HepG2 (cell line): ENCODE measurements around the gene C1orf74. TPM values are rescaled to one million over a fixed set of nuclear protein-coding genes. Genes with fewer than 3 reads are reported as not detected.

Source experiments
- CENPT ChIP-seq: sonication (generic); formaldehyde crosslinking; IDR thresholded peaks from 2 replicates; pipeline ENCODE4 v1.8.0; 2022; ENCODE audit warnings: low read depth, mild to moderate bottlenecking, moderate library complexity, missing genetic modification reagents
- CTCF ChIP-seq: sonication (generic); formaldehyde crosslinking; IDR thresholded peaks from 2 replicates; pipeline ENCODE4 v1.5.0; 2020; ENCODE audit warnings: mild to moderate bottlenecking, missing genetic modification reagents, moderate library complexity
- EEA1 ChIP-seq: sonication (generic); formaldehyde crosslinking; IDR thresholded peaks from 2 replicates; pipeline ENCODE4 v1.5.1; 2020; ENCODE audit warnings: mild to moderate bottlenecking, missing genetic modification reagents, borderline replicate concordance
- ELF3 ChIP-seq: IDR thresholded peaks from 2 replicates; pipeline ENCODE4 v1.6.1; 2016; ENCODE audit warnings: missing genetic modification reagents, missing compliant biosample characterization
- JUN ChIP-seq: sonication (generic); formaldehyde crosslinking; IDR thresholded peaks from 2 replicates; pipeline ENCODE4 v1.4.0; 2020; ENCODE audit warnings: mild to moderate bottlenecking, missing genetic modification reagents
- KLF16 ChIP-seq, 2 experiments: sonication (generic) in 1 of 2; formaldehyde crosslinking in 1 of 2; IDR thresholded peaks; 2 replicates each; pipeline versions ENCODE4 v1.6.1 to v1.8.0; 2016 to 2023; ENCODE audit warnings: missing genetic modification reagents in 2 of 2, missing compliant biosample characterization in 1 of 2
- MXD4 ChIP-seq: IDR thresholded peaks from 2 replicates; pipeline ENCODE4 v1.6.1; 2016; ENCODE audit warnings: mild to moderate bottlenecking, missing biosample characterization, missing genetic modification reagents
- NPAS2 ChIP-seq: sonication (generic); formaldehyde crosslinking; IDR thresholded peaks from 2 replicates; pipeline ENCODE4 v1.8.0; 2022; ENCODE audit warnings: mild to moderate bottlenecking, missing genetic modification reagents, borderline replicate concordance
- REL ChIP-seq: sonication (generic); formaldehyde crosslinking; conservative IDR thresholded peaks from 2 replicates; pipeline ENCODE4 v1.8.0; 2022; ENCODE audit warnings: mild to moderate bottlenecking, missing genetic modification reagents, moderate library complexity
- SKI ChIP-seq: fragments of 450-650 bp; IDR thresholded peaks from one replicate; pipeline ENCODE4 v1.6.1; 2018; ENCODE audit warnings: mild to moderate bottlenecking; ENCODE audit not compliant: partially characterized antibody
- SRY ChIP-seq: sonication (generic); formaldehyde crosslinking; IDR thresholded peaks from 2 replicates; pipeline ENCODE4 v1.8.0; 2022; ENCODE audit warnings: mild to moderate bottlenecking, missing genetic modification reagents
- ZNF232 ChIP-seq: sonication (generic); formaldehyde crosslinking; IDR thresholded peaks from 2 replicates; pipeline ENCODE4 v1.4.0; 2020; ENCODE audit warnings: missing genetic modification reagents, borderline replicate concordance
- ZNF260 ChIP-seq: sonication (generic); formaldehyde crosslinking; IDR thresholded peaks from 2 replicates; pipeline ENCODE4 v1.4.0; 2020; ENCODE audit warnings: missing genetic modification reagents, low read depth, mild to moderate bottlenecking, borderline replicate concordance
- polyA plus RNA-seq, 8 experiments: library from polyadenylated mRNA; depleted of rRNA in 3 of 8; stranded (reverse) in 7 of 8; unstranded in 1 of 8; fragments of >200 nt; fragmentation: Illumina TruSeq in 4 of 8; extraction: Trizol in 4 of 8; gene quantifications; 2 replicates each; pipeline versions ENCODE4 v1.2.1 to v1.2.3, GENCODE V29; 2011 to 2016; ENCODE audit warnings: low read depth in 4 of 8, missing spikeins in 1 of 8, mixed read lengths in 1 of 8; ENCODE audit not compliant: insufficient read depth in 1 of 8
- total RNA-seq, 5 experiments: library from RNA; depleted of rRNA; stranded (reverse); fragments of >200 nt; fragmentation: Illumina TruSeq; extraction: Trizol; gene quantifications; 2 replicates each; pipeline ENCODE4 v1.2.3, GENCODE V29; 2016; ENCODE audit warnings: low read depth in 1 of 5
- TF ChIP-seq, protein P1 (sequence below): IDR thresholded peaks from 2 replicates; pipeline ENCODE4 v1.6.1; 2016; ENCODE audit warnings: control low read depth
- TF ChIP-seq, protein P2 (sequence below): sonication (generic); formaldehyde crosslinking; IDR thresholded peaks from 2 replicates; pipeline ENCODE4 v1.5.1; 2020; ENCODE audit warnings: mild to moderate bottlenecking, missing genetic modification reagents, moderate library complexity
- TF ChIP-seq, protein P3 (sequence below), 2 experiments: fragments of 450-650 bp in 1 of 2; sonication (generic) in 1 of 2; formaldehyde crosslinking; IDR thresholded peaks; 2 replicates each; pipeline versions ENCODE4 v1.5.0 to v1.8.0; 2020 to 2022; ENCODE audit warnings: mild to moderate bottlenecking in 1 of 2, missing genetic modification reagents in 1 of 2
- TF ChIP-seq, protein P4 (sequence below): sonication (generic); formaldehyde crosslinking; IDR thresholded peaks from 2 replicates; pipeline ENCODE4 v1.4.0; 2020; ENCODE audit warnings: mild to moderate bottlenecking, missing genetic modification reagents

The C1orf74 gene
- total and polyA plus RNA-seq, 2 of the 13 experiments (the other 11 are each of a cell fraction or from before 2014, with no cell fraction given) = 0.33 to 0.71 TPM

GRCh38 chr1:209827384-209828262 lies 43.3 kb upstream of the C1orf74 start, which contains the start of gene UTP25 (continued):
- TF ChIP-seq KLF16 (CRISPR knock-in tag; IDR thresholded peaks at IDR 0.05) (peak in 1 of 2 experiments; percentile 90; a peak in 1 of 4 replicates), MXD4 (CRISPR knock-in tag) (peak; percentile 100), CTCF (peak; percentile 88), ELF3 (CRISPR knock-in tag) (peak; percentile 99), CENPT (CRISPR knock-in tag) (0 out of 2 replicates have a peak, but pooled peaks have one; percentile 53), JUN (CRISPR knock-in tag) (no peak), SKI (no peak), REL (0 out of 2 replicates have a peak, but pooled peaks have one; percentile 57), SRY (CRISPR knock-in tag) (no peak), EEA1 (CRISPR knock-in tag) (no peak), NPAS2 (CRISPR knock-in tag) (no peak), ZNF232 (CRISPR knock-in tag) (no peak), ZNF260 (CRISPR knock-in tag) (no peak)
- TF ChIP-seq, protein P1, sequence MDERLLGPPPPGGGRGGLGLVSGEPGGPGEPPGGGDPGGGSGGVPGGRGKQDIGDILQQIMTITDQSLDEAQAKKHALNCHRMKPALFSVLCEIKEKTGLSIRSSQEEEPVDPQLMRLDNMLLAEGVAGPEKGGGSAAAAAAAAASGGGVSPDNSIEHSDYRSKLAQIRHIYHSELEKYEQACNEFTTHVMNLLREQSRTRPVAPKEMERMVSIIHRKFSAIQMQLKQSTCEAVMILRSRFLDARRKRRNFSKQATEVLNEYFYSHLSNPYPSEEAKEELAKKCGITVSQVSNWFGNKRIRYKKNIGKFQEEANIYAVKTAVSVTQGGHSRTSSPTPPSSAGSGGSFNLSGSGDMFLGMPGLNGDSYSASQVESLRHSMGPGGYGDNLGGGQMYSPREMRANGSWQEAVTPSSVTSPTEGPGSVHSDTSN (CRISPR knock-in tag) = no peak
- TF ChIP-seq, protein P2, sequence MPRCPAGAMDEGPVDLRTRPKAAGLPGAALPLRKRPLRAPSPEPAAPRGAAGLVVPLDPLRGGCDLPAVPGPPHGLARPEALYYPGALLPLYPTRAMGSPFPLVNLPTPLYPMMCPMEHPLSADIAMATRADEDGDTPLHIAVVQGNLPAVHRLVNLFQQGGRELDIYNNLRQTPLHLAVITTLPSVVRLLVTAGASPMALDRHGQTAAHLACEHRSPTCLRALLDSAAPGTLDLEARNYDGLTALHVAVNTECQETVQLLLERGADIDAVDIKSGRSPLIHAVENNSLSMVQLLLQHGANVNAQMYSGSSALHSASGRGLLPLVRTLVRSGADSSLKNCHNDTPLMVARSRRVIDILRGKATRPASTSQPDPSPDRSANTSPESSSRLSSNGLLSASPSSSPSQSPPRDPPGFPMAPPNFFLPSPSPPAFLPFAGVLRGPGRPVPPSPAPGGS (CRISPR knock-in tag) = no peak
- TF ChIP-seq, protein P3, sequence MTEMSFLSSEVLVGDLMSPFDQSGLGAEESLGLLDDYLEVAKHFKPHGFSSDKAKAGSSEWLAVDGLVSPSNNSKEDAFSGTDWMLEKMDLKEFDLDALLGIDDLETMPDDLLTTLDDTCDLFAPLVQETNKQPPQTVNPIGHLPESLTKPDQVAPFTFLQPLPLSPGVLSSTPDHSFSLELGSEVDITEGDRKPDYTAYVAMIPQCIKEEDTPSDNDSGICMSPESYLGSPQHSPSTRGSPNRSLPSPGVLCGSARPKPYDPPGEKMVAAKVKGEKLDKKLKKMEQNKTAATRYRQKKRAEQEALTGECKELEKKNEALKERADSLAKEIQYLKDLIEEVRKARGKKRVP (CRISPR knock-in tag; IDR thresholded peaks at IDR 0.05) = peak in 1 of 2 experiments; percentile 29; a peak in 1 of 4 replicates
- TF ChIP-seq, protein P4, sequence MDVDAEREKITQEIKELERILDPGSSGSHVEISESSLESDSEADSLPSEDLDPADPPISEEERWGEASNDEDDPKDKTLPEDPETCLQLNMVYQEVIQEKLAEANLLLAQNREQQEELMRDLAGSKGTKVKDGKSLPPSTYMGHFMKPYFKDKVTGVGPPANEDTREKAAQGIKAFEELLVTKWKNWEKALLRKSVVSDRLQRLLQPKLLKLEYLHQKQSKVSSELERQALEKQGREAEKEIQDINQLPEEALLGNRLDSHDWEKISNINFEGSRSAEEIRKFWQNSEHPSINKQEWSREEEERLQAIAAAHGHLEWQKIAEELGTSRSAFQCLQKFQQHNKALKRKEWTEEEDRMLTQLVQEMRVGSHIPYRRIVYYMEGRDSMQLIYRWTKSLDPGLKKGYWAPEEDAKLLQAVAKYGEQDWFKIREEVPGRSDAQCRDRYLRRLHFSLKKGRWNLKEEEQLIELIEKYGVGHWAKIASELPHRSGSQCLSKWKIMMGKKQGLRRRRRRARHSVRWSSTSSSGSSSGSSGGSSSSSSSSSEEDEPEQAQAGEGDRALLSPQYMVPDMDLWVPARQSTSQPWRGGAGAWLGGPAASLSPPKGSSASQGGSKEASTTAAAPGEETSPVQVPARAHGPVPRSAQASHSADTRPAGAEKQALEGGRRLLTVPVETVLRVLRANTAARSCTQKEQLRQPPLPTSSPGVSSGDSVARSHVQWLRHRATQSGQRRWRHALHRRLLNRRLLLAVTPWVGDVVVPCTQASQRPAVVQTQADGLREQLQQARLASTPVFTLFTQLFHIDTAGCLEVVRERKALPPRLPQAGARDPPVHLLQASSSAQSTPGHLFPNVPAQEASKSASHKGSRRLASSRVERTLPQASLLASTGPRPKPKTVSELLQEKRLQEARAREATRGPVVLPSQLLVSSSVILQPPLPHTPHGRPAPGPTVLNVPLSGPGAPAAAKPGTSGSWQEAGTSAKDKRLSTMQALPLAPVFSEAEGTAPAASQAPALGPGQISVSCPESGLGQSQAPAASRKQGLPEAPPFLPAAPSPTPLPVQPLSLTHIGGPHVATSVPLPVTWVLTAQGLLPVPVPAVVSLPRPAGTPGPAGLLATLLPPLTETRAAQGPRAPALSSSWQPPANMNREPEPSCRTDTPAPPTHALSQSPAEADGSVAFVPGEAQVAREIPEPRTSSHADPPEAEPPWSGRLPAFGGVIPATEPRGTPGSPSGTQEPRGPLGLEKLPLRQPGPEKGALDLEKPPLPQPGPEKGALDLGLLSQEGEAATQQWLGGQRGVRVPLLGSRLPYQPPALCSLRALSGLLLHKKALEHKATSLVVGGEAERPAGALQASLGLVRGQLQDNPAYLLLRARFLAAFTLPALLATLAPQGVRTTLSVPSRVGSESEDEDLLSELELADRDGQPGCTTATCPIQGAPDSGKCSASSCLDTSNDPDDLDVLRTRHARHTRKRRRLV (CRISPR knock-in tag) = 0 out of 2 replicates have a peak, but pooled peaks have one; percentile 31
